AG04450 (cell line): ENCODE results near the gene GPN1. TPM values are rescaled to one million over a fixed set of nuclear protein-coding genes. Genes with fewer than 3 reads are reported as not detected.
"Not testable (repeated sequence)": the region's sequence is repeated elsewhere in the genome, so short reads cannot be mapped to it uniquely, and the experiment has no call there.

Experiments used
- CTCF ChIA-PET: fragments of 300-600, 350-600 bp; formaldehyde crosslinking; extraction: SDS; loops from one replicate; lab custom pipeline; 2022; ENCODE audit warnings: antibody characterized with exemption, inconsistent platforms; lab: Charles Lee
- POLR2A ChIA-PET: fragments of 350-600 bp; formaldehyde crosslinking; extraction: SDS; loops from one replicate; lab custom pipeline; 2021; ENCODE audit warnings: antibody characterized with exemption, inconsistent platforms; lab: Yijun Ruan, JAX
- DNase-seq: peaks from one replicate; pipeline ENCODE4 v3.0.0-alpha.2; 2011; ENCODE audit warnings: low read depth, low spot score
- H3K27ac ChIP-seq: one replicate; pipeline ENCODE4 v1.5.1; 2012; ENCODE audit warnings: low read depth, low read length, control low read depth
- H3K27me3 ChIP-seq: one replicate; pipeline ENCODE4 v1.6.0; 2012; ENCODE audit warnings: low read length; ENCODE audit not compliant: control insufficient read depth, insufficient read depth
- H3K4me3 ChIP-seq: 2 replicates; pipeline ENCODE4 v1.5.1; 2011; ENCODE audit warnings: mild to moderate bottlenecking, low read depth, low read length, control low read depth
- H3K9me3 ChIP-seq: 2 replicates; pipeline ENCODE4 v1.5.1; 2012; ENCODE audit warnings: low read length; ENCODE audit not compliant: control insufficient read depth, insufficient read depth
- CTCF ChIP-seq: IDR thresholded peaks from 2 replicates; pipeline ENCODE4 v1.5.1; 2011; ENCODE audit warnings: low read depth, low read length, control low read depth, inconsistent platforms
- polyA plus RNA-seq: library from polyadenylated mRNA; depleted of rRNA; stranded (reverse); fragments of >200 nt; gene quantifications from 2 replicates; pipeline ENCODE4 v1.2.3, GENCODE V29; 2011

The GPN1 gene
- polyA plus RNA-seq, 1 experiment: 73.6 TPM

GRCh38 chr2:27593240-27593639 lies 35.6 kb upstream of the GPN1 start:
- peaks cover 27% of the 10 kb centered on the region for H3K9me3 ChIP-seq
- no peak for DNase-seq
- ChIA-PET CTCF (interaction anchor here (0.6 to 0.7 kb wide), 3 partner anchors 42 to 109 kb away, joined by 3 to 5 read pairs (median 5); no protein-coding TSS in a partner anchor), POLR2A (no interaction called here)
- no peak overlapping the region for H3K27ac ChIP-seq
- H3K4me3 ChIP-seq: no peak overlapping the region
- no peak for TF ChIP-seq CTCF
- H3K27me3 ChIP-seq: no peaks in the 10 kb centered on the region

GRCh38 chr2:27594020-27594703 lies 34.7 kb upstream of the GPN1 start:
- H3K27me3 ChIP-seq, H3K27ac ChIP-seq, DNase-seq, CTCF ChIA-PET, POLR2A ChIA-PET, H3K4me3 ChIP-seq: not testable (repeated sequence)
- H3K9me3 ChIP-seq: peaks cover 27% of the 10 kb centered on the region

- POLR2A ChIA-PET, H3K4me3 ChIP-seq, CTCF ChIA-PET, H3K27me3 ChIP-seq, H3K27ac ChIP-seq, DNase-seq: not testable (repeated sequence)
- peaks cover 27% of the 10 kb centered on the region for H3K9me3 ChIP-seq
Observed at GRCh38 chr2:27595412-27595811, 33.4 kb upstream of the GPN1 start.

- H3K4me3 ChIP-seq: no peak overlapping the region
- ChIA-PET CTCF (interaction anchor here (1.4 kb wide), 1 partner anchor 87 kb away, joined by 7 read pairs; no protein-coding TSS in a partner anchor), POLR2A (interaction anchor here (0.6 to 0.7 kb wide), 2 partner anchors 23 to 216 kb away, joined by 3 read pairs; partner anchors contain the start of gene ZNF513)
- peaks cover 24% of the 10 kb centered on the region for H3K9me3 ChIP-seq
- H3K27me3 ChIP-seq: no peaks in the 10 kb centered on the region
- no peak for DNase-seq
- H3K27ac ChIP-seq: no peak overlapping the region
- TF ChIP-seq CTCF: no peak
Observed at GRCh38 chr2:27596627-27597026, 32.2 kb upstream of the GPN1 start.

- POLR2A ChIA-PET: no interaction called here
- no peak for DNase-seq
- TF ChIP-seq CTCF: no peak
- H3K27me3 ChIP-seq: no peaks in the 10 kb centered on the region
- no peak overlapping the region for H3K4me3 ChIP-seq
- no peaks in the 10 kb centered on the region for H3K9me3 ChIP-seq
- CTCF ChIA-PET: no interaction called here
- peak overlapping the region; percentile 31 for H3K27ac ChIP-seq
Observed at GRCh38 chr2:27606611-27607010, 22.2 kb upstream of the GPN1 start.

- DNase-seq: no peak
- ChIA-PET CTCF (no interaction called here), POLR2A (no interaction called here)
- no peaks in the 10 kb centered on the region for H3K9me3 ChIP-seq
- no peaks in the 10 kb centered on the region for H3K27me3 ChIP-seq
- no peak overlapping the region for H3K27ac ChIP-seq
- no peak for TF ChIP-seq CTCF
- H3K4me3 ChIP-seq: no peak overlapping the region
Observed at GRCh38 chr2:27613985-27614384, 14.9 kb upstream of the GPN1 start.
